SHP77 treated with DMSO at 0.1 percent for 48 hours (cell line): ENCODE data around the gene DDIAS.
A peak's percentile ranks its signal among the peaks of the same experiment; 100 is the strongest.
"Not testable (repeated sequence)": the region's sequence is repeated elsewhere in the genome, so short reads cannot be mapped to it uniquely, and the experiment has no call there.

ENCODE experiments used
- DNase-seq: peaks from one replicate; lab custom pipeline; 2025; lab: John Stamatoyannopoulos, UW

Gene DDIAS

DNA sequence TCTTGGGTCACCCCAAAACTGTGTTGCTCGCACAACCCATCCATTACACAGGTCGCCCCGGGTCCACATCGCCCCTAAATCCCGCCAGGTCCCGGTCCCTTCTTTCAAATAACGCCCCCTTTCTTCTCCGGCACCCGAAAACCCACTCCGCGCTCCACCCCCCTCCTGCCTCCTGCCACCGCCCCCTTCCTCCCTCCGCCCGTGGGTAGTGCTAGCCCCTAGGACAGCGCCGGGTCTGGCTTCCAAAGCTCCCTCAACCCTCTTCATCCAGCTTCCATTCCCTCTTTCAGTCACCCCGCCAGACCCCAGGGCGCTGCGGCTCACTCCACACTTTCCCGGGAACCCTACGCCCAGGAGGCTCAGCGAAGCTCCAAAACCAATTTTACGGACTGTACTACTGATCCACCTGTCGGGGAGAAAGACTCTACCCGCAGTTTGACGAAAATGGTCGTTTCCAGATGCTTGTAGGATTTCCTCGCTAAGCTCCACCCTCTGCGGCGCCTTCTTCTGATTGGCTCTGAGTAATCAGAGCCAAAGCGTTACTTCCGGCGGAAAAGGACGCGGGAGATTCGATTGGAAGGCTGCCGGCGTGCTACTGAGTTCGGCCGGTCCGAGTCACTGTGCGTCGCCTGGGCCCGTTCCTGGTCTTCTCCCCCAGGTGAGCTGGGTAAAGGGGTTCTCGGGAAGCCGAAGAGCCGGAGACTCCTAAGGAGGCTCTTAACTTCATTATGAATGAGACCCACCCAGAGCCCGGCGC lies at the start of gene DDIAS:
Gene DDIAS, plus strand, starts transcription at position 572 of the 757 bp plus-strand sequence. CDS start 13,003 bp downstream, outside the sequence.
- DNase-seq, result peak; percentile 95

DNA sequence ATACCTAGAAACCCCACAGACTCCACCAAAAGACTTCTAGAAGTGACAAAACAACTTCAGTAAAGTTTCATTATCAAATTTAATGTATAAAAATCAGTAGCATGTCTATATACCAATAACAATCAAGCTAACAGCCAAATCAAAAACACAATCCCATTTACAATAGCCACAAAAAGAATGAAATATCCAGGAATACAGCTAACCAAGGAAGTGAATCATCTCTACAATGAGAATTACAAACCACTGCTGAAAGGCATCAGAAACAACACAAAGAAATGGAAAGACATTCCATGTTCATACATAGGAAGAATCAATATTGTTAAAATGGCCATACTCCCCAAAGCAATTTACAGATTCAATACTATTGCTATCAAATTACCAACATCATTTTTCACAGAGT lies 47.3 kb upstream of the DDIAS start:
- DNase-seq, result no peak

DNA sequence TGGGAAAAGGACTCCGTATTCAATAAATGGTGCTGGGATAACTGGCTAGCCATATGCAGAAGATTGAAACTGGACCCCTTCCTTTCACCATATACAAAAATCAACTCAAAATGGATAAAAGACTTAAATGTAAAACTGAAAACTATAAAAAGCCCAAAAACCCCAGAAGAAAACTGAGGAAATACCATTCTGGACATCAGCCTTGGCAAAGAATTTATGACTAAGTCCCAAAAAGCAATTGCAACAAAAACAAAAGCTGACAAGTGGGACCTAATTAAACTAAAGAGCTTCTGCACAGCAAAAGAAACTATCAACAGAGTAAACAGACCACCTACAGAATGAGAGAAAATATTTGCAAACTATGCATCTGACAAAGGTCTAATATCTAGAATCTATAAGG lies 46.6 kb upstream of the DDIAS start:
- not testable (repeated sequence) for DNase-seq

DNA sequence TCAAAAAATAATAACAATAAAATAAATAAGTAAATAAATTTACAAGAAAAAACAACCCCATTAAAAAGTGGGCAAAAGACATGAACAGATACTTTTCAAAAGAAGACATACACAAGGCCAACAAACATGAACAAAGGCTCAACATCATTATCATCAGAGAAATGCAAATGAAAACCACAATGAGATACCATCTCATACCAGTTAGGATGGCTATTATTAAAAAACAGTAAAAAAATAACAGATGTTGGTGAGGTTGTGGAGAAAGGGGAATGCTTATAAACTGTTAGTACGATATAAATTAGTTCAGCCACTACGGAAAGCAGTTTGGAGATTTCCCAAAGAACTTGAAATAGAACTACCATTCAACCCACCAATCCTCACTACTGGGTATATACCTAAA lies 45.9 kb upstream of the DDIAS start:
- DNase-seq, result no peak

DNA sequence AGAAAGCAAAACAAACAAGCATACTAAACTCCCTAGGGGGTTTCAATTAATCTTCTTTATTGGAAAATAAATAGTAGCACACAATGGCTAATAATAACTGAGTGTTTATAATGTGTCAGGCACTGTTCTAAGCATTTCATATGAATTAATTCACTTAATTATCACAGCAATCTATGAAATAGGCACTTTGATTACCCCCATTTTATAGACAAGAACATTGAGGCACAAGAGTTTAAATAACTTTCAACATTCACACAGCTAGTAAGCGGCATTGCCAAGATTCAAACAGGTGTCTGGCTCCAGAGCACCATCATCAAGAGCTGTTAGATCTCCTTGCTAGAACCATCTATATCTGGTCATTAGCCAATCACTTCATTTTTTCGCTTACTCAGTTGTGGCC lies 44.4 kb upstream of the DDIAS start:
- DNase-seq, result no peak

DNA sequence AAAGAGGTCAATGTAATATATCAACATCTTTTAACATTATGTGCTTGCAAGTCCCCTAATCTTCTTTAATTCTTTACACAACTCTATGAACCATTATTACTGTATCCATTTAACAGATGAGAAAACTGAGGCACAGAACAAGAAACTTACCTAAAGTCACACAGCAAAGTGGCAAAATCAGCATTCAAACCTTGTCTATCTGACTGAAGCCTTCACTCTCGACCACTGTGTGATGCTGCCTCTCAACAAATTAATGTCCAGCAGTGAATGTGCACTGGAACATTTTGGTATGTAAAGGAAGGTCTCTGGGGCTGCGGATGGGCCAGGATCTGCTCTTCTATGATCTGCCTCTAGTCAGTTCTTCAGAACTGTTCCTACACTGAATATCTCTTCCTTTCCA lies 43.4 kb upstream of the DDIAS start:
- DNase-seq, result no peak

DNA sequence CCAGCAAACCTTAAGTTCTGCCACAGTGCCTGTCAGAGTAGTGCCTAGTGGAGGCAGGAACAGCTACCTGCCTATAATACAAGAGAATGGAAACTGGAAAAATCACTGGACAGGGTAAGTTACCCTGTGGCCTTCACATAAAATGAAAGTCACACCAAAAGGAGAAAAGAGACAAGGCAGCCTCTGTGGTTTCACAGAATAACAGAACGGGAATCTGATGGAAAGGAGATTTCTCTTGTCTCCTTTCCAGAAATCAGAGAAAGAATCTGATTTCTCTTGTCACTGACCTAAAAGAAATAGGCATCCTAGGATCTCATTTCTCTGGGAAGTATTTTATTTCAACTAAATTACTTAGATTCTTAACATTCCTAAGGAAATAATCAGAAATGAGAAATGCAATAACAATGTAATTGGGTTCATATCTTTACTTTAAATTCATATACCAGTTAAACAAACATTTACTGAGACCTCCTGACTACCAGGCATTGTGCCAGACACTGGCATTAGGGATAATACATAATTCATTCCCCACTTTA lies 42.9 kb upstream of the DDIAS start:
- DNase-seq, result no peak

GRCh38 chr11:82859750-82860149 lies 41.8 kb upstream of the DDIAS start:
- no peak for DNase-seq

DNA sequence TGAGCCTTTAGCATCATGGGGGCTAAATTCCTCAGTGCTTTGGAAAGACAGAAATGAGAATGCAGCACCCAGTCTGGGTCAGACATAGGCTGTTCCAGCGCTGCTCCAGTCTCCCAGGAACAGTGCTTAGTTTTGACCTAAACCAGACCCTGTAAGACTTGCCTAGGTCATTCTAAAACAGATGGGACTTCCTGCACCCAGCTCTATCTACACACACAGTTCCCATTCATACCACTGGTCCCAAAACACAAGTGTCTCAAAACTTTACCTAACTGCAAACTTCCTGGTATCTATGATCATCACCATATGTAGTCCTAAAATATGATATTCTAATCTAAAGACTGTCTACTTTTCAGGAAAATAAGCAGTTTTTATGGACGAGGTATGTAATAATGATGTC lies 39.2 kb upstream of the DDIAS start:
- no peak for DNase-seq

DNA sequence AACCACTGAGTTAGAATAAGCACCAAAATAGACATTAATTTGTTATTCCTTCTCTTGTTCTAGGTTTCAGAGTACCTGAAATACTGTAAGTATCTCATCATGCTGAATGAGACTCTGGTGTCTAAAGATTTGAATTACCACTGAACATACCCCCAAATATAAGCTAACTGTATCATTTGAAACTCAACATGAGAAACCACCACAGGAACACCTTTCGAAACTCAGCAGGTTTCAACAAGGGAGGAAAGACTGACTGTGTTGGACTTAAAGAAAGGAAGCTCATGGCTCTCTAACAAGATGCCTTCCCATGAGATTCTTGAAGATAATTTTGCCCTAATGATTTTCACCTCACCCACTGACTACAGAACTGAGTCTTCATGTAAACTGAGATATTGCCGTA lies 38.3 kb upstream of the DDIAS start:
- DNase-seq, result no peak

DNA sequence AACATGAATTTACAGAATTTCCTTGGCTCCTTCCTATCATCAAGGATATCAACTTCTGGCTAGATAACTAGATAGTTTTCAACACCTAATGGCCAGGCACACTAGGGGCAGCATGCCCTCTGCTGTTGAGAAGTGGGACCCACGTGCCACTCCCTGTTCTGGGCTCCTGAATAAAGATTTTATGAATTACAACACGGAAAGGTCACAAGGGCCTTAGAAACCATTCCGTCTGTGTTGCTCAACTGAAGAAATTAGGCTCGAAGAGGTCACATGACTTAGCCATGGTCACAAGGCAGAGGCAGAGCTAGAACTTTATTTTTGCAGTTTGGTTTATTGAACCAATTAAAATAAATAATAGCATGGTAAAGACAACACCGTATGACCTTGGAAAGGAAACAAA lies 37.3 kb upstream of the DDIAS start:
- DNase-seq, result peak; percentile 15

GRCh38 chr11:82865841-82866240 lies 35.7 kb upstream of the DDIAS start:
- DNase-seq, result no peak

DNA sequence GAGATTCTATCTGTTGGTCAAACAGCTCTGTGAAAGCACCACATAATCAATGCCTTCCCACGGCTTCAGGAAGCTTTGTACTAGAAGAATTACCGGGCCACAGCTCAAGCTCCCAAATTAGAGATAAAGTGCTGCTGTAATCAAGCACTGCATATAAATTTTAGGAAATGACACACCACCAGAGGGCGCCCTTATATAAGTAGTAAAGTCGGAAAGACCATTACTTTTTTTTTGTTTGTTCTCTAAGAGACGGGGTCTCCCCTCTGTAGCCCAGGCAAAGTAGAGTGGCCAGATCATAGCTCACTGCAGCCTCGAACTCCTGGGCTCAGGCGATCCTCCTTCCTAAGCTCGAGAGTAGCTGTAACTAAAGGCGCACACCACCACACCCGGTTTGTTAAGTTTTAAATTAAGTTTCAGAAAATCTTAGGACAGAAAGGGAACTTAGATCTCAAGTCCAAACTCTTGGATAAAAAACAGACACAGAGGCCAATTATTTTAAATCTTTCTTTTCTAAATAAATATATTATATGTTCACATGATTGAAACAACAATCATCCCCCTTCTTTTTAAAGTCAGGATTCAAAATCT lies 33.9 kb upstream of the DDIAS start:
- peak; percentile 57 for DNase-seq

DNA sequence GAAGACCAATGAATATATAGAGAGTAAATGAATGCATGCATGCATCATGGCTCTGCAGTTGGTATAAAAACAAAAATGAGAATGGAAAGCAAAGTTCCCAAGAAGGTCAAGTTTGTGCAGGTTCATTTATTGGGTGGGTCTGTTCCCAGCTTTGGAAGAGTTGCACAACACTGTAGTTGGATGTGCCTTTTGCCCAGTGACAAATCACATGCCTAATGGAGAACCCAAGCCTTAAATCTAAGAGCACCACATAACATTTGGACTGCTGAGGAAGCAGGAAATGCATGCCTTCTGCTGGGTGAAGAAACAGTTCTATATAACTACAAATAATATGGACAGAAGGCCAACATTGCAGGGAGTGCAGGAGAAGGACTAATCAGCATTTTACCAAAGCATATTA lies 31.9 kb upstream of the DDIAS start:
- DNase-seq, result no peak

- DNase-seq, result no peak
Observed at GRCh38 chr11:82871646-82872045, 29.9 kb upstream of the DDIAS start.

- DNase-seq, result no peak
Observed at GRCh38 chr11:82872377-82873150, 29.0 kb upstream of the DDIAS start.

GRCh38 chr11:82873919-82874333 lies 27.6 kb upstream of the DDIAS start:
- no peak for DNase-seq

DNA sequence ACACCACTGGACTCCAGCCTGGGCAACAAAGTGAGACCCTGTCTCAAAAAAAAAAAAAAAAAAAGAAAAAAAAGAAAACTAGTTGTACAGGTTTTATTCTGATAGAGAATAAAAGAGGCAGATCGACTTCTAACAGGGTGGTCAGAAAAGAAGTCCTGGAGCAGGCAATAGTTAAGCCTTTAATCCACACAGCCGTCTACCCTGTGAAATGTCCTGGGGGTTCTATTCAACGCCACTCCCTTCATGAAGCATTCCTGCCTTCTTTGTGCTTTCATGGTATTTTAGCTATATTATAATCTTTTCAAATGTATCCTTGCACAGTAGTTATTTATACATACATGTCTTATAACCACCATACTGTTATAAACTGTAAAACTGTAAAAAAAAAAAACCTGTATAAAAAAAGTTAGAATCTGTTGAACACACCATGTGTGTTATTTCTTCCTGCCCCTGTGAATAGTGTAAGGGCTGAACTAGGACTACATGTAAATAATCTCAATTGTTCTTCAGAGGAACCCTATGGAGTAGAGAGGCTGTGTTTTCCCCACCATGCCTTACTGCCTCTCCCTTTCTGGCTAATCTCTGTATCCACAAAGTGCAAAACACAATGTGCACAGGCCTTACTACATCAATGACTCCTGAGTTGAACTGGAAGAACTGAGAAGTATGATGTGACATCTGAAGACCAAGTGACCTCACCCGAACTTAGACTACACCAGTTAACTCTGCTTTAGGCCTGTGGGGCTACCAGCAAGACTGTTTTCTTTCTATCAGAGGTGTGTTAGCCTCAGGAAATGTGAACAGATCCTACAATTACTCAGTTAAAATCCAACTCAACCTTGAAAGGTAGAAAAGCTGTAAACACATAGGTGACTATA lies 26.7 kb upstream of the DDIAS start:
- DNase-seq, result no peak

DNA sequence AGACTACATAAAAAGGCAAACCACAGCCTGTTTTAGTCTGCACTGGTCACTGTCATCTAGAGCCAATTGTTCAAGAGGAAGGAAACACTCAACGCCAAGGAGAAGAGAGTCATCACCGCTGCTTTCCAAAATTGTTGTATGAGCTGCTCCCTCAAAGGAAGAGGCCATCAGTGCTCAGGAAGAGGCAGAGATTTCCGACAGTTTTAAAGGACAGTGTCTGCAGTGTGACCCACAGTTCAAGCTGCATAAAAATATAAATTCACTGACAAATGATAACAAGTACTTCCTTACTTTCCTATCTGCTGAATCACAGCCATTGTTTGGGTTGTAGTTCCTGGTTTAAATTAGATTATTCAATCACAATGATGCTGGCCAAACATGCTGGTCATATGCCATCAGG lies 17.7 kb upstream of the DDIAS start:
- DNase-seq, result no peak

- DNase-seq, result no peak
Observed at GRCh38 chr11:82889133-82890001, 12.2 kb upstream of the DDIAS start.

DNA sequence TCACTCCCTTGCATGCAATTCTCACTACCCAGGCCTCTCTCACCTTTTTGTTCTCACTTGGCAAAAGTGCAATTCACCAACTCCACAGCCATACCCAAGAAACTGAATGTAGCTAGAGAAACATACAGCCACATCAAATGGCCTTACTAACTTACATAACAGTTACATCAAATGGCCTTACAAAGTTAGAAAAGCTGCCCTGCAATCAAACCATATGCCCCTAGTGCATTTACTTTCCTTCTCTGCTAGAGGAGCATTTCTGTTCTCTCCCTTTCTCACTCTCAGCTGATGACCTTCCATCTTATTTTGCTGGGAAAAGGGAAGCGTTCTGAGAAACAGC lies 11.6 kb upstream of the DDIAS start:
- DNase-seq, result no peak
